SK-N-MC (cell line): ENCODE measurements around the gene ZNF423.

Source experiments
- EZH2 ChIP-seq: fragments of 200-600 bp; sonication (generic); IDR thresholded peaks from one replicate; pipeline ENCODE4 v1.6.1; 2017; ENCODE audit warnings: antibody characterized with exemption
- POLR2AphosphoS5 ChIP-seq: IDR thresholded peaks from 2 replicates; pipeline ENCODE4 v1.6.1; 2012; ENCODE audit warnings: mild to moderate bottlenecking, low read depth, low read length, borderline replicate concordance

DNA sequence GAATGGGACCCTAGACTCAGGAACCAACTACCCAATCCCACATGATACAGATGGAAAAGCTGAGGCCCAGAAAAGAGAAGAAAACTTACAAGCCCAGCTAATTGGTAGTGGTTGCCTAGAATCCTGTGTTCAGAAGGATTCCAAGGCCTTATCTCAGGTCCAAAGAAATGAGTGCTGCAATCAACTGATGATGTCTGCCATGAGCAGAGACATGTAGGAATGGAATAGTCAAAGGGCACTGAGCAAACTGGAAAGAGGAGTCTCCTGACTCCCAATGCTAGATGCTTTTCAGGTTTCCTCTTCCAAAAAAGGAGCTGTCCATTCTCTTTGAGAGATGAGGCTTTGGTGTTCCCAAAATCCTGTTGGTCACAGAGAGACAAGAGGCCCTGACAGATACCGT, 210.6 kb downstream of the ZNF423 start:
- TF ChIP-seq POLR2AphosphoS5 (no peak), EZH2 (no peak)
